A549 (cell line): ENCODE results near the gene GPRC5D. TPM values are rescaled to one million over a fixed set of nuclear protein-coding genes. Genes with fewer than 3 reads are reported as not detected.

Source experiments
- ATAC-seq, 2 experiments: fragments of 200-7000 bp in 1 of 2; fragments of >200 bp in 1 of 2; cut with Nextera tagmentation in 1 of 2; cut with Tn5 transposase in 1 of 2; 3 replicates each; pipeline versions ENCODE4 v1.8.0 to v1.9.1; 2018 to 2020; ENCODE audit warnings: mild to moderate bottlenecking in 1 of 2, moderate library complexity in 1 of 2
- CTCF ChIA-PET: fragments of 300-600 bp; sonication (Branson Sonifier 250); formaldehyde crosslinking; extraction: SDS; loops from one replicate; lab custom pipeline; 2021; ENCODE audit warnings: antibody characterized with exemption, inconsistent platforms; lab: Yijun Ruan, JAX
- POLR2A ChIA-PET: fragments of 350-600 bp; formaldehyde crosslinking; extraction: SDS; loops from one replicate; lab custom pipeline; 2021; ENCODE audit warnings: antibody characterized with exemption, inconsistent platforms; lab: Yijun Ruan, JAX
- DNase-seq, 2 experiments: peaks; one replicate each; pipeline versions ENCODE4 v3.0.0 to v3.0.0-alpha.2; 2011 to 2016; ENCODE audit warnings: low read depth in 1 of 2, low spot score in 1 of 2
- FAIRE-seq: peaks from 2 replicates; lab custom pipeline; 2011; peaks lifted over from hg19 to GRCh38; lab: Jason Lieb, UNC
- H3K27ac ChIP-seq, 2 experiments: fragments of >200 bp; sonication (Bioruptor Twin); formaldehyde crosslinking; 3 replicates each; pipeline ENCODE4 v1.5.1; 2016 to 2017
- H3K4me1 ChIP-seq: fragments of >200 bp; sonication (Bioruptor Twin); formaldehyde crosslinking; 3 replicates; pipeline ENCODE4 v1.6.1; 2016
- H3K4me2 ChIP-seq: fragments of >200 bp; sonication (Bioruptor Twin); formaldehyde crosslinking; 3 replicates; pipeline ENCODE4 v1.6.1; 2016
- H3K4me3 ChIP-seq: fragments of >200 bp; sonication (Bioruptor Twin); formaldehyde crosslinking; 3 replicates; pipeline ENCODE4 v1.5.1; 2016
- H3K9me3 ChIP-seq: fragments of >200 bp; sonication (Bioruptor Twin); formaldehyde crosslinking; 3 replicates; pipeline ENCODE4 v1.6.1; 2016
- CEBPB ChIP-seq, 2 experiments: fragments of >200 bp in 1 of 2; sonication (Bioruptor Twin) in 1 of 2; formaldehyde crosslinking in 1 of 2; IDR thresholded peaks; 2 replicates each; pipeline ENCODE4 v1.6.1; 2012 to 2016
- CTCF ChIP-seq: fragments of >200 bp; sonication (Bioruptor Twin); formaldehyde crosslinking; IDR thresholded peaks from 3 replicates; pipeline ENCODE4 v1.5.1; 2016
- E2F6 ChIP-seq: IDR thresholded peaks from 2 replicates; pipeline ENCODE4 v1.6.1; 2012; ENCODE audit warnings: low read depth, borderline replicate concordance
- EP300 ChIP-seq, 2 experiments: fragments of >200 bp; sonication (Bioruptor Twin); formaldehyde crosslinking; IDR thresholded peaks; 2 replicates in 1 of 2; 3 replicates in 1 of 2; pipeline ENCODE4 v1.6.1; 2016 to 2017
- FOSL2 ChIP-seq, 2 experiments: fragments of 450-650 bp in 1 of 2; fragments of >200 bp in 1 of 2; sonication (Bioruptor Twin) in 1 of 2; formaldehyde crosslinking; IDR thresholded peaks; 2 replicates each; pipeline versions ENCODE4 v1.5.0 to v1.6.1; 2016 to 2020; ENCODE audit warnings: mild to moderate bottlenecking in 1 of 2, moderate library complexity in 1 of 2
- GATA3 ChIP-seq: IDR thresholded peaks from 2 replicates; pipeline ENCODE4 v1.6.1; 2012; ENCODE audit warnings: borderline replicate concordance
- JUNB ChIP-seq: fragments of >200 bp; sonication (Bioruptor Twin); formaldehyde crosslinking; IDR thresholded peaks from 2 replicates; pipeline ENCODE4 v1.6.1; 2016
- KDM1A ChIP-seq: fragments of 200-600 bp; sonication (generic); IDR thresholded peaks from 2 replicates; pipeline ENCODE4 v1.6.1; 2016; ENCODE audit warnings: low read depth, mild to moderate bottlenecking
- MAX ChIP-seq: IDR thresholded peaks from 2 replicates; pipeline ENCODE4 v1.6.1; 2012
- NFE2L2 ChIP-seq: fragments of 150-350 bp; conservative IDR thresholded peaks from 2 replicates; pipeline ENCODE4 v1.6.1; 2014; ENCODE audit warnings: low read length
- PBX3 ChIP-seq: IDR thresholded peaks from 2 replicates; pipeline ENCODE4 v1.6.1; 2012
- POLR2A ChIP-seq: IDR thresholded peaks from 2 replicates; pipeline ENCODE4 v1.6.1; 2012; ENCODE audit warnings: mild to moderate bottlenecking, low read length
- RAD21 ChIP-seq, 2 experiments: fragments of >200 bp in 1 of 2; sonication (Bioruptor Twin) in 1 of 2; formaldehyde crosslinking in 1 of 2; IDR thresholded peaks in 1 of 2; conservative IDR thresholded peaks in 1 of 2; 2 replicates in 1 of 2; 3 replicates in 1 of 2; pipeline ENCODE4 v1.6.1; 2012 to 2018; ENCODE audit warnings: inconsistent platforms in 1 of 2
- RARB ChIP-seq: fragments of 250-450 bp; sonication (Bioruptor Pico); IDR thresholded peaks from 2 replicates; pipeline ENCODE4 v1.8.0; 2021; ENCODE audit warnings: mild to moderate bottlenecking, moderate library complexity
- RNF2 ChIP-seq: fragments of 200-600 bp; sonication (generic); IDR thresholded peaks from 2 replicates; pipeline ENCODE4 v1.6.1; 2016; ENCODE audit warnings: low read depth, mild to moderate bottlenecking, antibody characterized with exemption, moderate library complexity, borderline replicate concordance
- SMC3 ChIP-seq: fragments of >200 bp; sonication (Bioruptor Twin); formaldehyde crosslinking; IDR thresholded peaks from 3 replicates; pipeline ENCODE4 v1.6.1; 2018; ENCODE audit warnings: inconsistent platforms
- TP53 ChIP-seq: fragments of 250-450 bp; sonication (Bioruptor Pico); IDR thresholded peaks from 2 replicates; pipeline ENCODE4 v1.5.0; 2021; ENCODE audit warnings: mild to moderate bottlenecking, moderate library complexity
- ZC3H11A ChIP-seq: fragments of 450-650 bp; IDR thresholded peaks from 2 replicates; pipeline ENCODE4 v1.6.1; 2014; ENCODE audit warnings: antibody characterized with exemption, mild to moderate bottlenecking
- ZFP36 ChIP-seq: fragments of 450-650 bp; IDR thresholded peaks from 2 replicates; pipeline ENCODE4 v1.6.1; 2014; ENCODE audit warnings: borderline replicate concordance; ENCODE audit not compliant: partially characterized antibody
- WGBS: methylation state at CpG from one replicate; pipeline ENCODE4 v1.1.6; 2017; ENCODE audit errors: missing lambda C conversion rate; 5-methylcytosine and 5-hydroxymethylcytosine counted together
- polyA plus RNA-seq, 4 experiments: library from polyadenylated mRNA; depleted of rRNA in 3 of 4; stranded (reverse); fragments of >200 nt; fragmentation: RNase III in 1 of 4; extraction: RNeasy Plus Mini Kit Qiagen cat#74134 plus additional on column Dnase treatment in 1 of 4; gene quantifications; 2 replicates in 3 of 4; 3 replicates in 1 of 4; pipeline ENCODE4 v1.2.3, GENCODE V29; 2011 to 2017

The GPRC5D gene
- polyA plus RNA-seq, 2 of the 4 experiments (the other 2 are of a cell fraction), result not detected

GRCh38 chr12:12977231-12977630 lies 25.3 kb upstream of the GPRC5D start:
- ATAC-seq, result no peak
- WGBS, result 81% methylated on average over 4 of the region's 4 CpGs
- no peak for TF ChIP-seq ZFP36
- no peak for TF ChIP-seq MAX
- no peak for TF ChIP-seq PBX3
- no peak for TF ChIP-seq TP53
- TF ChIP-seq RARB, result no peak
- TF ChIP-seq POLR2A, result no peak
- TF ChIP-seq, all 56 proteins: peak for 0
- Histone ChIP-seq H3K4me3 (no peak overlapping the region), H3K4me1 (peaks cover 53% of the 10 kb centered on the region), H3K9me3 (peaks cover 14% of the 10 kb centered on the region; the same call in 2 of the 3 replicates), H3K27ac (peak overlapping the region; percentile 41 to 71), H3K4me2 (peak overlapping the region; percentile 54; the same call in 1 of the 3 replicates)
- ChIA-PET CTCF (interaction anchor here (0.8 to 3.3 kb wide), 7 partner anchors 13 to 235 kb away, joined by 3 to 21 read pairs (median 4); no protein-coding TSS in a partner anchor), POLR2A (no interaction called here)
- no peak for FAIRE-seq
- no peak for DNase-seq

GRCh38 chr12:12976366-12976765 lies 24.4 kb upstream of the GPRC5D start:
- Histone ChIP-seq H3K4me2 (peak overlapping the region; percentile 54), H3K9me3 (peaks cover 14% of the 10 kb centered on the region; the same call in 2 of the 3 replicates), H3K27ac (peak overlapping the region; percentile 63 to 71), H3K4me3 (no peak overlapping the region), H3K4me1 (peaks cover 53% of the 10 kb centered on the region)
- ATAC-seq (peak; percentile 67 to 75), DNase-seq (peak; percentile 65 to 81), FAIRE-seq (peak; percentile 72)
- CTCF ChIA-PET, result interaction anchor here (0.7 to 3.3 kb wide), 14 partner anchors 8 to 236 kb away, joined by 3 to 21 read pairs (median 4); no protein-coding TSS in a partner anchor
- 49% methylated on average over 2 of the region's 2 CpGs for WGBS
- POLR2A ChIA-PET, result interaction anchor here (0.6 kb wide), 3 partner anchors 20 to 68 kb away, joined by 3 to 4 read pairs (median 3); no protein-coding TSS in a partner anchor
- TF ChIP-seq NFE2L2 (peak; percentile 32), FOSL2 (IDR thresholded peaks at IDR 0.05) (peak; percentile 60; the same call in 1 of the 2 replicates), FOSL2 (CRISPR knock-in tag; IDR thresholded peaks at IDR 0.05) (peak; percentile 89), JUNB (peak; percentile 76), MAX (peak; percentile 56), CEBPB (IDR thresholded peaks at IDR 0.05) (peak; percentile 55 to 80; a peak in 3 of 4 replicates), ZC3H11A (no peak), GATA3 (peak; percentile 48; the same call in 1 of the 2 replicates), KDM1A (no peak), E2F6 (no peak), RNF2 (no peak)

GRCh38 chr12:12975322-12976077 lies 23.5 kb upstream of the GPRC5D start:
- ChIA-PET CTCF (interaction anchor here (0.7 to 3.3 kb wide), 16 partner anchors 9 to 179 kb away, joined by 3 to 21 read pairs (median 5); no protein-coding TSS in a partner anchor), POLR2A (interaction anchor here (0.6 kb wide), 3 partner anchors 19 to 69 kb away, joined by 3 to 4 read pairs (median 3); no protein-coding TSS in a partner anchor)
- DNase-seq, result peak; percentile 61 to 64
- Histone ChIP-seq H3K9me3 (peaks cover 14% of the 10 kb centered on the region; the same call in 2 of the 3 replicates), H3K27ac (peak overlapping the region; percentile 63 to 71)
- WGBS, result 80% methylated on average over 14 of the region's 14 CpGs
- no peak for FAIRE-seq
- ATAC-seq, result peak; percentile 36 to 71; a peak in 3 of 6 replicates
- TF ChIP-seq MAX (peak; percentile 37; the same call in 1 of the 2 replicates), CTCF (peak; percentile 42), RAD21 (conservative IDR thresholded peaks at IDR 0.05 in 1 of 2, IDR thresholded peaks at IDR 0.05 in 1 of 2) (peak; percentile 49 to 80; a peak in 4 of 5 replicates), SMC3 (peak; percentile 37; the same call in 2 of the 3 replicates), EP300 (IDR thresholded peaks at IDR 0.05) (no peak)
- TF ChIP-seq, all 56 proteins: peak for 4
- Histone ChIP-seq H3K4me1 (peaks cover 48% of the 10 kb centered on the region), H3K4me3 (no peak overlapping the region), H3K4me2 (peak overlapping the region; percentile 54)
